CD4-positive, alpha-beta T cell treated with Interleukin-6 at 100 ng/mL for 8 hours (primary cell): ENCODE measurements around the gene CDK9.
"Not testable (repeated sequence)": the region's sequence is repeated elsewhere in the genome, so short reads cannot be mapped to it uniquely, and the experiment has no call there.

ENCODE experiments used
- DNase-seq: peaks from one replicate; pipeline ENCODE4 v3.0.0-alpha.2; 2020; ENCODE audit warnings: mixed read lengths, low spot score

CDK9 gene

DNA sequence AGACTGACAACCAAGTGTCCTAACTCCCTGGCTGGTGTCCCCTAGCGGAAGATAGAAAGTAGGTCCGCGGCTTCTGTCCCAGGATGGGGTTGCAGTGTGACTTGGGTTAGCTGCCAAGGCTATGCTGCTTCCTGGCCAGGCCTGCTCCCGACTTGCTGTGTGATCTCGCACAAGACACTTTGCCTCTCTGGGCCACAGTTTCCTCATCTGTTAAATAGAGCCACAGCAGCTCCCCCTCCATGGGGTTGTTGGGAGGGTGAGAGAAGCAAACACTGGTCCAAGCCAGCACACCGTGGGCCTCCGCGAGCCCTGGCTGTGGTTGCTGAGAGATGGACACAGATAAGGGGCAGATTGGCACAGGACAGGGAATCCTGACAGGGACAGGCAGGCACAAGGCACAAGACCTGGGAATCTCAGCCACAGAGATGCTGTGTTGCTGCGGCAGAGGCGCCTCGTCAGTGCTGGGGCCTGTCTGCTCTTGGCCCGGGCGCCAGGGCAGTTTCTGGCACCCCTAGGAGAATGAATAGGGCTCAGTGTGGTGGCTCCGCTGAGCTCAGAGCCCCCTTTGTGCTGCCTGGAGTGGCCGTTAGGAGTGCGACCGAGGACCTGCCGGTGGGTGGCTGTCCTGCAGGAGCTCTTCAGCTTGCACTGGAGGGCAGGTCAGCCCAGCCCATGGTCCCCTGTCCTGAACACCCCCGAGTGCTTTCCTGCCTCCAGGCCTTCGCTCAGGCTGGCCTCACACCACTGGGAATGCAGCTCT is 5.5 kb upstream of the CDK9 start:
- DNase-seq: no peak

DNA sequence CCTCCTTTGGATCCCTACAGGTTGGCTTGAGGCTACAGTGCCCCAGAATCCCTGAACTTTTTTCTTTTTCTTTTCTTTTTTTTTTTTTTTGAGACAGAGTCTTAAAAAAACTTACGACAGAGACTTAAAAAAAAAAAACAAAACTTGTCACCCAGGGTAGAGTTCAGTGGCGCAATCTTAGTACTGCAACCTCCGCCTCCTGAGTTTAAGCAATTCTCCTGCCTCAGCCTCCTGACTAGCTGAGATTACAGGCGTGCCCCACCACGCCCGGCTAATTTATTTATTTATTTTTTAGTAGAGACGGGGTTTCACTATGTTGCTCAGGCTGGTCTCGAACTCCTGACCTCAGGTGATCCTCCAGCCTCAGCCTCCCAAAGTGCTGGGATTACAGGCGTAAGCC is 4.9 kb upstream of the CDK9 start:
- not testable (repeated sequence) for DNase-seq

DNA sequence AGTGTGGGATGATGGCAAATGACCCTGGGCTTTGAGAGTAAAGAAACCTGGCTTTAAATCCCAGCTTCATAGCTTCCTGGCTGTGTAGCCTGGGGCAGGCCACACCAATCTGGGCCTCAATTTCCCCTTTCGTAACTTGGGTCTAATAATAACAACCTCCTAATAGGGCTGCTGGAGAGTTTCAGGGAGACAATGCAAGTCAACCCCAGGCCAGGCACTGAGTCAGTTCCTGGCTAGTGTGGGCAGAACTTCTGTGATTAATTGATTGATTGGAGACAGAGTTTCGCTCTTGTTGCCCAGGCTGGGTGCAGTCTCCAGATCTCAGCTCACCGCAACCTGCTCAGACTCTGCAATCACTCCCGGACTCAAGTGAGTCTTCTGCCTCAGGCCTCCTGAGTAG is 4.0 kb upstream of the CDK9 start:
- no peak for DNase-seq

DNA sequence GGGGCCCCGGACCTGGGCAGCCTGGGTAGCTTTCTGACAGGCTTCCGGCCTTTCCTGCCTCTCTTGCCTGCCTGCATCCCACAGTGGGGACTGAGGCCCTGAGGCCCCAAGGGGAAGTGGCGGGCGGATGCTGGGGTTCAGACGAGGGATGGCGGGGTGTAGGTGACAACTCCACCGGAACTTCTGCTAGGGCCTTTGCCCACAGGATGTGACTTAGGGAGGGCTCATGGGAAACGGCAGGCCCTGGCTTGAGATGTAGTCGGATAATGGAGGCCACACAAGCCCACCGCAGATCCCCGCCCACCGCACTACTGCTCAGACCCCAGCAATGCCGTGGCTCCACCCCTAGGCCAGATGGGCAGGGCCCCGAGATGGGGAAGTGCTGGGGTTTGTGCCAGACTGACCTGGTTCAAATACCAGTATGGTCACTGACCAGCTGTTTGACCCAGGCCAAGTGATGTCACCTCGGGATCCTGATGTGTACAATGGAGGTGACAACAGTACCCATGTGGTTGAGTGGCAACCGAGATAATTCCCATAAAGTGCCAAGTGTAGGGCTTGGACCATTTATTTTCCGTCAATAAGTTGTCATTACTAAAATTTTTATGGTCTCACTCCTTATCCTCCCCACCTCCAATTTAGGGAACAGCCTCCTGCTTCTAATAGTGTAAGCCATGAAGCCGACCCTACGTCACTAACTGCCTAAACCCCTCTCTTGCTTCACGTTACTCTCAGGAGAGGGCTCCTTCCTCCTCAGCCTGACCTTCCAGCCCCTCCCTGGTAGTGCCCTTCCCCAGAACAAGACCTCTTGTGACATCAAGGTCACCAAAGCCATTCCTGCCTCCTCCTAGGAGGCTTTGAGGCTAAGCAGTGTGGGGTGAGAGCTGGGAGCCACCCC is 2.5 kb upstream of the CDK9 start:
- DNase-seq: peak; percentile 77

DNA sequence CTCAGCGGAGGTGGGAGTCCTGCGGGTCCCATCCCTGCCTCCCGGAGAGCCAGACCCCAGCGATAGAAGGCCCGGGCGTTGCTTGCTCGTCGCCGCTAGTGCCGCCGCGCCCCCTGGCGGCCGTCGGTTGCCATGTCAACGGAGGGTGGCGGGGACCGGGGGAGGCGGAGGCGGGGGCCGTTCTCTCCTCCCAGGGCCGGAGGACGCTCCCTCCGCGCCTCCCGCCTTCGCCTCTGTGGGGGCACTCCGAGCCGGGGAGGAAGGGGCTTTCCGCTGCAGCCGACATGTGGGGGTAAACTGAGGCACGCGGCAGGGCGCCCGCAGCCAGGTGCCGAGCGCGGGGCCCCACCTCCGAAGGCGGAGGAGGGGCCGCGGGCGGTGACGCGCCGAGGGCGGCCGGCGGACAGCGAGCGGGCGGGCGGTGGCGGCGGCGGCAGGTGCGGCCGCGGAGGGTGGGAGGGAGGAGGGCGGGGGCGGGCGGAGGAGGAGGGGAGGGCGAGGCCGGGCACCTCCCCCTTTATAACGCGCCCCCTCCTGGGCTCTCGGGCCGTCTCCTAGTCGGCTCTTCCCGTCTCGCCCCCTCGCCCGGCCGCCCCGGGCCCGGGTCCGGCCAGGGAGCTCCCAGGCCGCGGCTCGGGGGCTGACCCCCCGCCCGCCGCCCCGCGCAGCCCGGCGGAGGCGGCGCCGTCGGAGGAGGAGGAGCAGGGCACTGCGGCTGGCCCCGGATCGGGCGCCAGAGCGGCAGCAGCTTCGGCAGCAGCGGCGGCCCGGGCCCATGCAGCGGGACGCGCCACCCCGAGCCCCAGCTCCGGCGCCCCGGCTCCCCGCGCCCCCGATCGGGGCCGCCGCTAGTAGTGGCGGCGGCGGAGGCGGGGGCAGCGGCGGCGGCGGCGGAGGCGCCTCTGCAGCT is 556 bp upstream of the CDK9 start:
- peak; percentile 86 for DNase-seq

DNA sequence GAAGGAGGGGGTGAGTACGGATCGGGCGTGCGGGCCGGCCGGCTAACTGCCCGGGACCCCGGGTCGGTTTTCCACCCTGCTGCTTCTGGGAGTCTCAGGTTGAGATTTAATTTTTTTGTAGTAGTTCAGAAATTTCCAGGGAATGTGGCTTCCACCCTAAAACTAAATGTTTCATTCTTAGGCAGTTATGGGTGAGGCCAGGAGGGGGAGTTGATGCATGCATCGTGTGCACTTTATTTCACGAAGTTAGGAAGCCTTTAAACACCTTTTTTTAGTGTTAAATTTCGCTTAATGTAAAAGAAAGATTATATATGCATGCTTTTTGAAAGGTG is 905 bp downstream of the CDK9 start:
- DNase-seq: no peak

DNA sequence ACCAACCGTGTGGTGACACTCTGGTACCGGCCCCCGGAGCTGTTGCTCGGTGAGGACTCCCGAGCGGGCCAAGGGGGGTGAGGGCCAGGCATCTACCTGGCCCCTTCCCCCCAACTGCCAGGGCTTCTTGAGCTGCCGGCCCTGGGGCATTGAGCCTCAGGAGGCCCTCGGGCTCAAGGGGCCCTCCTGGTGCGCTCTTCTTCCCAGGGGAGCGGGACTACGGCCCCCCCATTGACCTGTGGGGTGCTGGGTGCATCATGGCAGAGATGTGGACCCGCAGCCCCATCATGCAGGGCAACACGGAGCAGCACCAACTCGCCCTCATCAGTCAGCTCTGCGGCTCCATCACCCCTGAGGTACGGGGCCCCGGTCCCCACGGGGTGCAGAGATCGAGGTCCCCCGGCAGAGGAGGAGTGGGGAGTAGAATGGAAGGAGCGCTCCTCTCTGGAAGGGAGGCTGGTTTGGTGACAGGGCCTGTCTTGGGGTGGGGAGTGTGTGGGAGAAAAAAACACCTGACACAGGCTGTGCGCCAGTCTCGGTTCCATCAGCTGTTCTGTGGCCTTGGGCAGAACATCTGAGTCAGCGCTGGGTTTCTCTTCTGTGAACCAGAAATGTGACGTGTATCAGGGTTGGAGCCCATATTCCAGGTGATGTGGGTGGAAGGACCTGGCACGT is 2.6 kb downstream of the CDK9 start:
- no peak for DNase-seq

DNA sequence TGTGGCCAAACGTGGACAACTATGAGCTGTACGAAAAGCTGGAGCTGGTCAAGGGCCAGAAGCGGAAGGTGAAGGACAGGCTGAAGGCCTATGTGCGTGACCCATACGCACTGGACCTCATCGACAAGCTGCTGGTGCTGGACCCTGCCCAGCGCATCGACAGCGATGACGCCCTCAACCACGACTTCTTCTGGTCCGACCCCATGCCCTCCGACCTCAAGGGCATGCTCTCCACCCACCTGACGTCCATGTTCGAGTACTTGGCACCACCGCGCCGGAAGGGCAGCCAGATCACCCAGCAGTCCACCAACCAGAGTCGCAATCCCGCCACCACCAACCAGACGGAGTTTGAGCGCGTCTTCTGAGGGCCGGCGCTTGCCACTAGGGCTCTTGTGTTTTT is 3.3 kb downstream of the CDK9 start:
- no peak for DNase-seq

DNA sequence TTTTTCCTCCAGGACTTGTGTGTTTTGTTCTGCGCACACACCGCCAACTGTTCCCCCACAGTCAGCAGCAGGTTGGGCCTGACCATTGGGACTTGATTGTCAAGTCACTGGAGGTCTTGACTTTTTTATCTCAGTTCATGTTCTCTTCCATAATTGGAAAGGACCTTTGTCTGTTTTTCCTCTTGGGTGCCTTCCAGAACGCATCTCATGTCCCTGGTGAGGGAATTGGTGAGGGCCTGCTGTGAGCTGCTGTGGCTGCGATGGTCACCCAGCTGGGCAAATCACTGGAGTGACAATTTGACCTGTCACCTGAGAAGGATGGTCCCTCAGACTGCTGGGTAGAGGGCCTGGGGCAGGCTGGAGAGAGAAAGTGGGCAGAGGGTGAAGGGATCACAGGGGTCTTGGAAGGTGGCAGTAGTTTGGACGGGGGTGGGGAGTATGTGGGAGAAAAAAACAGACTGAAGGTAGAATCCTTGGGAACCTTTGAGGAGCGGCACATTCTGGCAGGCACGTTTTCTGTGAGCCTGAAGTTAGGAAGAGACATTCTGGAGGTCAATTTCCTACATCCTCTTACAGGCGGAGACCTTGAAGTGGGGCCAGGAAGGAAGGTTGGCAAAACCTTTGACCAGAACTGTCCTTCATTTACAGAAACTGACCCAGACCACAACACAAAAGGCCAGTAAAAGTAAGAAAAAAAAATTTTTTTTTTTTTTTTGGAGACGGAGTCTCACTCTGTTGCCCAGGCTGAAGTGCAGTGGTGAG is 4.4 kb downstream of the CDK9 start:
- no peak for DNase-seq

DNA sequence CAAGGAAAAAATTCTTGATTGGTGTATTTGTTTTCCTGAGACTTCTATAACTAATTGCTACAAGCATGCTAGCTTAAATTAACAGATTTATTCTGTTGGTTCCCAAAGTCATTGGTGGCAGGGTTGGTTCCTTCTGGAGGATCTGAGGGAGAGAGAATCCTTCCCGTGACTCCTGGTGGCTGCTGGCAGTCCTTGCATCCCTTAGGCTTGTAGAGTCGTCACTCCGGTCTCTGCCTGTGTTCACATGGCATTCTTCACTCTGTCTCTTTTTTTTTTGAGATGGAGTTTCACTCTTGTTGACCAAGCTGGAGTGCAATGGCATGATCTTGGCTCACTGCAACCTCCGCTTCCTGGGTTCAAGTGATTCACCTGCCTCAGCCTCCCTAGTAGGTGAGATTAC is 5.3 kb downstream of the CDK9 start:
- no peak for DNase-seq

DNA sequence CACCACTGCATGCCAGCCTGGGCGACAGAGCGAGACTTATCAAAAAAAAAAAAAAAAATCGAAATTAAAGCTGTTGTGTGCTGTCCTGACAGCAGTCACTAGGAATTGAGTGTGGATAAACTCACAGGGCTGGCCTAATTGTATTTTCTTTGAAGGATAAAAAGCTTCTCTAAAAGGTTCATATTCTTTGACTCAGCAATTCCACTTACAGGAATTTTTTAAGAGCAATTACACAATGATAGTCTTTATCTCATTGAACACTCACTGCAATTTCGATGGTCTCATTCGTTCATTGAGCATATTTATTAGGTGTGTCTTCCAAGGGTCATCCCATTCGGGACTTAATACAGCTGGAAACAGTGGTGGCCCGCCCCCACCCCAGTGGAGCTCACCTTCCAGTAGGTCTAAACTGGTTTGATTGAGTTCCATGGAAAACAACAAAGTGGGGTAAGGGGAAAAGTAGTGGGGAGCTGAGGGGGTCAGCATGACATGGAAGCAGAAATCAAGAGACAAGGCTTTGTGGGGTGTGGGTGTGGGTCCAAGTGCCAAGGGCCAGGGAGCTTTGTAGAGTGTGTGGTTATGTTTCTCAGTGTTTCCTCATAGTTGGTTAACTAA is 6.7 kb downstream of the CDK9 start:
- DNase-seq: no peak

DNA sequence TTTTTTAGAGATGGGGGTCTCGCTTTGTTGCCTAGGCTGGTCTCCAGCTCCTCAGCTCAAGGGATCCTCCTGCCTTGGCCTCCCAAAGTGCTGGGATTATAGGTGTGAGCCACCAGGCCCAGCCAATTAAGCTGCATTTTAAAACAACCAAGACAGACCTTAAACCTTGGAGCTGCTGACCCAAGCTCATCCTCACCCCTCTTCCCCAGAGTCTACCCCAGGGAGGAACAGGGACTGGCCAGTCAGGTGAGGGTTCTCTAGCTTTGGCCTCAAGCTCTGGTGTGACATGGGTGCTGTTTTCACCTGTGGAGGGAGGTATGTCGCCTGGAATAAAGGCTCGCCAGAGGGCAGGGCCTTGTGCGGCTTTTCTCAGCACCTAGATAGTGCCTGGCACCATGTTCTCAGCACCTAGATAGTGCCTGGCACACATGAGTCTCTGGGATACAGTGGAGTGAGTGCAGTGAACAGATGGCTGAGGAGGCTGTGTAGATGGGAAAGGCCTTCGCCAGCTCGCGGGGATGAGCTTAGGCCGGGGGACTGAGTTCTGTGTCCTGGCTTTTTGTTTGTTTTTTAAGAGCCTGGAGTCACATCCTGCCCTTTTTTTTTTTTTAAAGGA is 7.4 kb downstream of the CDK9 start:
- DNase-seq: no peak

DNA sequence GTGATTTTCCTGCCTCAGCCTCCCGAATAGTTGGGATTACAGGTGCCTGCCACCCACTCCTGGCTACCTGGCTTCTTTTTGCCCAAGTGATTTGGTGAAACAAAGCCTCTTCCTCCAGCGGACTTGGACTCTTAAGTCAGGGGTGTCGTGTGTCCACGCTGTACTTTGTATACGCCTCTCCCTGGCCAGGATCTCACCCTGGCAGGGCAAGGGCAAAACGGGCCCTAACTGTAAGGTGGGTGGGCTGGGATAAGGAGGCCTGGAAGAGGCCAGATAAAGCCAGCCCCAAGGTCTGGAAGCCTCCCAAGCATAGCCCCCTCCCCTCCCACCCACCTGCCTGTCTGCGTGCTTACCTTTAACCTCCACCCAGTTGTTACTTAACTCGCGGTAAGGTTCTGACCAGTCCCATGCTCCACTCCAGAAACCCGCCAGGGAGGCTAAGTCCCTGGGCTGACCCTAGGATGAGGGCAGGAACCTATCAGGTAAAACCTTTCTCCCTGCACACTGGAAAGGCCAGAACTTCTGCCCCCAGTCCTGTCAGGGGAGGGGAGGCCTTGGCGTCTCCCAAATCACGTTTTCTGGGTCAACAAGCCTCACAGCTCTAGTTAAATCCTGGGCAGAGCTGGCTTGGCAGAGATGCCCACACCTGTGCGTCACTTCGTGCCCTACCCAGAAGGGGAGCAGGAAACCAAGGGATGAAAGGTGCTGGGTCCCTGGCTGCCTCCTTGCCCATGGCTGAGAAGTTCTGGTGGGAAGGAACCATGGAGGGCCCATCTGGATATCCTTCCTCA is 8.4 kb downstream of the CDK9 start:
- DNase-seq: no peak

DNA sequence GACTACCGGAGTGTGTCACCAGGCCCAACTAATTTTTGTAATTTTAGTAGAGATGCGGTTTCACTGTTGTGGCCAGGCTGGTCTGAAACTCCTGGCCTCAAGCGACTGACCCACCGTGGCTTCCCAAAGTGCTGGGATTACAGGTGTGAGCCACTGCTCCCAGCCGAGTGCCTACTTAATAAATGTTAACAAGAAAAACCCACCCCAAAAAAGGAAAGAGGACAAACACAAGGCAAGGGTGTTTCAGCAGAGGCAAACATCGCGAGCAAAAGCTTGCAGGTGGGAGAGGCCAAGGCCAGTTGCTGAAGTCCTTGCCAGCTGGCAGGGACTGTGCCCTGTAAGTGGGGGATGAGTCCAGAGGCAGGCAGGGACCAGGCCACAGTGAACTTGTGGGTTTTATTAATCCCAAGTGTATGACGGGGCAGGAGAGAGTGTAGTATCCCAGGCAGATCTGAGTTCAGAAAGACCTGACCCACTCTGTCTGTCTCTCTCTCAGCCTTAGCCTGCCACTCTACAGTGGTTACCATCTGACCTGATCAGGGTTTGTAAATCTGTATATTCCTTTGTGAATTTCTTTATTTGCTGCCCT is 10.5 kb downstream of the CDK9 start:
- no peak for DNase-seq

DNA sequence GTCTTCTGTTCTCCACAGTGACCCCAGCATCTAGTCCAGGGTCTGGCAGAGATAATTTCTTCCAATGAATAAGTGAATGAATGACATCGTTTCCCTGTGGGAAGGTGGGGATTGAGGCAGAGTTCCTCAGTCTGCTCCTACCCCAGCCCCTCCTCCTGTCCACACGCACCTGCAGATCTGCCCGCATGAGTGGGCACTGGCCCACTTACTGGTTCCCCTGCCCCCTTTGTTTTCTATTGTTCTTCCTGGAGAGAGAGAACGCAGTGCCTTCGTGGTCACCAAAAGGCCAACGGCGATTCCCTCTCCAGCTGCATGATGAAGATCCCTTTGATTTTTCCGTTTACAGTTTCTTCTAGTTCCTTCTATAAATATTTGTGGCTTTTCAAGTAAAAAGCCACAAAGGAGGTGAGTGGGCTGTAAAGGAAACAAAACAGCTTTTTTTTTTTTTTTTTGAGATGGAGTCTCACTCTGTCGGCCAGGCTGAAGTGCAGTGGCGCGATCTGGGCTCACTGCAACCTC is 11.1 kb downstream of the CDK9 start:
- no peak for DNase-seq

DNA sequence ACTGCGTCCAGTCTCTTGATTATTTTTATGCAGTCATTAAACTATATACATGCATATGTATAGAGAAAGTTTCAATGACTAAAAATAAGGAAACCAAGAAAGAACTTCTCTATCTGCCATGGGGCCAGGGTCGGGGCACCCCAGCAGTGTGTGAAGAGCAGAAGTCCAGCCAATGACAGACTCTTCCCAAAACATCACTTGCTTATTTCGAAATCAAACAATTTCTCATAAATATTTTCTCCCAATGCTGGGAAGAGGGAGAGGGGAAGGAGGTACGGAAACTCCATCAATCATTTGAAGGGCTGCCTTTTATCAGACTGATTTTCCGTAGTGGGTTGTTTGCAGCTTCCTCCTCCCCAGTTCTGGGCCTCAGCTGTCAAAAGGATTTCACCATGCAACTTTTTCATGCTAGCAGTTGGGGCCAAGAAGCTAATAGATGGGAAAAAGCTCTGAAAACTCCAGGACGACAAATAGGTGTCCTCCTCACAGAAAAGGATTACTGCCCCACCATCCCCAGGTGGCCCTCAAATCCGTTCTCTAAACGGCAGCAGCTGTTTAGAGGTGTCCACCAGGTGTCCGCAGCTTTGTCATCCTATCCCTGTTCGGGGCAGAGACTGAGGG is 16.2 kb downstream of the CDK9 start:
- no peak for DNase-seq

DNA sequence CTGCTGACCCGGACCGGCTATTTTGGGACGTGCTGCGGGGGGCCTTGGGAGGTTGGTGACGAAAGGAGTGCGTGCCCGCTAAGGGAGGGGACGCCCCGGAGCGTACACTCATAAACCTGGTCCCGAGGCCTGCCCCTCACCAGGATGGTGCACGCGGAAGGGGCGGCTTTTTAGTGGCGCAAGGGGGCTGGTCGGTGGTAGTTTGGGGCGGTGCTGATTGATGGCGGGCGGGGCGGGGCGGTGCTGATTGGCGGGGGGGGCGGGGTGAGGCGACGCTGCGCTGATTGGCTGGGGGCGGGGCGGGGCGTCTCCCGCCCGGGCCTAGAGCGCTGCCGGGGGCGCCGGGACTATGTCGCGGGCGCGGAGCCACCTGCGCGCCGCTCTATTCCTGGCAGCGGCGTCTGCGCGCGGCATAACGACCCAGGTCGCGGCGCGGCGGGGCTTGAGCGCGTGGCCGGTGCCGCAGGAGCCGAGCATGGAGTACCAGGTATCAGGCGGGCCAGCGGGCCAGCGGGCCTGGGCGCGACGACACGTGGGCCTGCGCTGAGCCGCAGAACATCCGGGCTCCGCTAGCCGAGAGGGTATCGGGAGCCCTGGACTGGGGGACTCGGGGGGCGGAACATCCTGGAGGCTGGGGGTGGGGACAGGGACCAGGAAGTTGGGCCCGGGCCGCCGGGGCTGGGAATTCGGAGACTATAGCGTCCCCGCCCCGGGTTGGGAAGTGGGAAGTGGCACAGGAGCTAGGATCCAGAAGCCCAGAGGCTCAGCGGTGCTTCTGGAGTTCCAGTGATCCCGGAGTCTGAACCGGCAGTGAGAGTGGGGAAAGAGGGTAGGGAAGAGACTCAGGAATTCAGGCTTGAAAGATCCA is 17.0 kb downstream of the CDK9 start, which contains the start of gene FPGS:
Gene FPGS, plus strand, starts transcription at position 307 of the 868 bp plus-strand sequence. Its CDS starts 43 bp downstream, at position 350.
- peak; percentile 83 for DNase-seq
